Stomach (tissue), 9 donors: ENCODE measurements around the gene ARHGAP24. TPM values are rescaled to one million over a fixed set of nuclear protein-coding genes. Genes with fewer than 3 reads are reported as not detected.

ENCODE experiments used
- DNase-seq, 2 donors: peaks; one replicate each; pipeline versions ENCODE4 v3.0.0 to v3.0.0-alpha.2; 2013 to 2019
- H3K27ac ChIP-seq, 5 donors: fragments of 200-600 bp in 4 of 5; sonication (generic) in 4 of 5; one replicate each; pipeline ENCODE4 v1.5.1; 2013 to 2019; ENCODE audit warnings: mild to moderate bottlenecking in 1 of 5, moderate library complexity in 1 of 5
- H3K27me3 ChIP-seq, 3 donors: fragments of 200-600 bp; sonication (generic); one replicate each; pipeline ENCODE4 v1.5.1; 2017 to 2019; ENCODE audit warnings: mixed run types in 1 of 3
- H3K36me3 ChIP-seq, 4 donors: fragments of 200-600 bp; sonication (generic); 1 replicate in 3 of 4; 2 replicates in 1 of 4; pipeline ENCODE4 v1.5.1; 2016 to 2019
- H3K4me1 ChIP-seq, 4 donors: fragments of 200-600 bp; sonication (generic); one replicate each; pipeline ENCODE4 v1.5.1; 2016 to 2019
- H3K4me3 ChIP-seq, 4 donors: fragments of 200-600 bp; sonication (generic) in 3 of 4; one replicate each; pipeline ENCODE4 v1.5.1; 2016 to 2019; ENCODE audit warnings: mild to moderate bottlenecking in 1 of 4
- H3K9me3 ChIP-seq, 4 donors: fragments of 200-600 bp; sonication (generic); one replicate each; pipeline ENCODE4 v1.5.1; 2016 to 2019
- EP300 ChIP-seq: sonication (generic); formaldehyde crosslinking; IDR thresholded peaks from one replicate; pipeline ENCODE4 v1.6.1; 2017; ENCODE audit warnings: antibody characterized with exemption
- POLR2A ChIP-seq, 4 donors: fragments of 450-650 bp; IDR thresholded peaks; one replicate each; pipeline ENCODE4 v1.6.1; 2016; ENCODE audit warnings: antibody characterized with exemption in 4 of 4, control low read depth in 2 of 4, mild to moderate bottlenecking in 1 of 4, moderate library complexity in 1 of 4
- POLR2AphosphoS5 ChIP-seq, 3 donors: sonication (generic); formaldehyde crosslinking; IDR thresholded peaks; one replicate each; pipeline ENCODE4 v1.6.1; 2016; ENCODE audit warnings: antibody characterized with exemption in 3 of 3
- WGBS, 5 donors: extraction: QIAGEN DNeasy Blood & Tissue Kit in 3 of 5; methylation state at CpG; one replicate each; pipeline versions ENCODE4 v1.1.5 to v1.1.7; 2013 to 2018; 5-methylcytosine and 5-hydroxymethylcytosine counted together
- intact Hi-C: fragments of 100-400 bp; cut with DNase I; formaldehyde crosslinking; loops from one replicate; pipeline ENCODE4 v1.15.1; 2023; ENCODE audit warnings: low total_unique reads
- polyA plus RNA-seq, 3 donors: library from polyadenylated mRNA; stranded (reverse); fragments of 200-250 nt; gene quantifications; one replicate each; pipeline ENCODE4 v1.2.3, GENCODE V29; 2013
- total RNA-seq, 5 donors: library from RNA; depleted of rRNA; stranded (reverse); fragments of >200 nt; gene quantifications; one replicate each; pipeline versions ENCODE4 v1.1.0 to v1.2.3, GENCODE V29; 2014 to 2016
- TF ChIP-seq, protein P1 (sequence below), 7 experiments: fragments of 450-650 bp in 4 of 7; fragments of 200-600 bp in 3 of 7; sonication (generic) in 3 of 7; IDR thresholded peaks; one replicate each; pipeline ENCODE4 v1.5.1; 2016 to 2019; ENCODE audit warnings: antibody characterized with exemption in 7 of 7, control low read depth in 2 of 7, mild to moderate bottlenecking in 1 of 7
- donor health status: healthy with polysubstance abuse.
- donor health status: Bipolar disorder and iron deficiency.
- donor health status: healthy.

ARHGAP24 gene
- total and polyA plus RNA-seq, 8 donors, result 6.4 to 152 (median 33.5) TPM

DNA sequence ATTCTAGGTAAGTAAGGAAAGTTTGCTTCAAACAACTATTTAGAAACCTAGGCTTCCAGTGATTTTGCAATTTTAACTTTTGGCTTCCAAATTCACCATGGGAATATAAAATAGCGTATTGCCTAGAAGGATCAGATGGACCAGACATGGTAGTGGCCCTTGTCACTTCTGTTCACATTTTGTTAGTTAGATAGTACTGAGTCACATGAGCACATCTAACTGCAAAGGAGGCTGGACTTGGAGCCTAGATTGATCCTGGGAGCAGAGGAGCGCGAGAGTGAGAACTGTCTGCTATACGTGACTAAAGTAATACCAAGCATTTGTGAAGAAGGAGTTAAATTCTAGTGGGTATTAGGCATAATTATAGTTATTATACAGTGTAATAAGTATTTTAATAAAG, 102.4 kb downstream of the ARHGAP24 start:
- TF ChIP-seq POLR2AphosphoS5 (IDR thresholded peaks at IDR 0.05) (no peak), POLR2A (IDR thresholded peaks at IDR 0.05) (no peak), EP300 (no peak)
- TF ChIP-seq, protein P1, sequence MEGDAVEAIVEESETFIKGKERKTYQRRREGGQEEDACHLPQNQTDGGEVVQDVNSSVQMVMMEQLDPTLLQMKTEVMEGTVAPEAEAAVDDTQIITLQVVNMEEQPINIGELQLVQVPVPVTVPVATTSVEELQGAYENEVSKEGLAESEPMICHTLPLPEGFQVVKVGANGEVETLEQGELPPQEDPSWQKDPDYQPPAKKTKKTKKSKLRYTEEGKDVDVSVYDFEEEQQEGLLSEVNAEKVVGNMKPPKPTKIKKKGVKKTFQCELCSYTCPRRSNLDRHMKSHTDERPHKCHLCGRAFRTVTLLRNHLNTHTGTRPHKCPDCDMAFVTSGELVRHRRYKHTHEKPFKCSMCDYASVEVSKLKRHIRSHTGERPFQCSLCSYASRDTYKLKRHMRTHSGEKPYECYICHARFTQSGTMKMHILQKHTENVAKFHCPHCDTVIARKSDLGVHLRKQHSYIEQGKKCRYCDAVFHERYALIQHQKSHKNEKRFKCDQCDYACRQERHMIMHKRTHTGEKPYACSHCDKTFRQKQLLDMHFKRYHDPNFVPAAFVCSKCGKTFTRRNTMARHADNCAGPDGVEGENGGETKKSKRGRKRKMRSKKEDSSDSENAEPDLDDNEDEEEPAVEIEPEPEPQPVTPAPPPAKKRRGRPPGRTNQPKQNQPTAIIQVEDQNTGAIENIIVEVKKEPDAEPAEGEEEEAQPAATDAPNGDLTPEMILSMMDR (IDR thresholded peaks at IDR 0.05), result no peak
- H3K36me3 ChIP-seq, result peaks cover 0 to 3% (median 0%) of the 10 kb centered on the region in 4 donors
- no peak overlapping the region for H3K27ac ChIP-seq
- no peaks in the 10 kb centered on the region for H3K9me3 ChIP-seq
- H3K4me3 ChIP-seq, result no peak overlapping the region
- intact Hi-C loops, result no loop called here
- whole genome bisulfite sequencing, 5 donors, result 72 to 75% (median 74%) methylated on average over 4 of the region's 4 CpGs
- no peaks in the 10 kb centered on the region for H3K27me3 ChIP-seq
- no peak for DNase-seq
- no peaks in the 10 kb centered on the region for H3K4me1 ChIP-seq

DNA sequence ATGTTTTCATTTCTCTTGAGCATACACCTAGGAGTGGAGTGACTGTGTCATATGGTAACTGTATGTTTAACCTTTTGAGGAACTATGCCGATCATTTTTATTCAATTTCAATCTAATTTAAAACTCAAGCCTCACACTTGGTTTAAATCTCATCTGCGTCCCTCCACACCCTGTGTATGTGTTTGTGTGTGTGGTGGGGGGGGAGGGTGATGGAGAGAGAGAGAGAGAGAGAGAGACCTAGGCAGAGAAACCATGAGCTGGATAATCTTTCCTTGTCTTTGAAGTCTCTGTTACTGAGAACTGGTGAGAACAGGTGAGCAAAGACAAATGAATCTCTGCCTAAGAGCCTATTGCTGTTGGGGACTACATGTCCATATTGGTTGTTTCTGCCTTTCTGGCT, 105.0 kb downstream of the ARHGAP24 start:
- no peak overlapping the region for H3K4me3 ChIP-seq
- H3K9me3 ChIP-seq, result no peaks in the 10 kb centered on the region
- DNase-seq, result no peak
- no peaks in the 10 kb centered on the region for H3K27me3 ChIP-seq
- no peak overlapping the region for H3K27ac ChIP-seq
- TF ChIP-seq EP300 (no peak), POLR2A (IDR thresholded peaks at IDR 0.05) (no peak), POLR2AphosphoS5 (IDR thresholded peaks at IDR 0.05) (no peak)
- TF ChIP-seq, protein P1 (IDR thresholded peaks at IDR 0.05), result no peak
- intact Hi-C loops, result no loop called here
- no peaks in the 10 kb centered on the region for H3K36me3 ChIP-seq
- no peaks in the 10 kb centered on the region for H3K4me1 ChIP-seq
- WGBS, 5 donors, result 93 to 97% (median 96%) methylated on average over 2 of the region's 2 CpGs

DNA sequence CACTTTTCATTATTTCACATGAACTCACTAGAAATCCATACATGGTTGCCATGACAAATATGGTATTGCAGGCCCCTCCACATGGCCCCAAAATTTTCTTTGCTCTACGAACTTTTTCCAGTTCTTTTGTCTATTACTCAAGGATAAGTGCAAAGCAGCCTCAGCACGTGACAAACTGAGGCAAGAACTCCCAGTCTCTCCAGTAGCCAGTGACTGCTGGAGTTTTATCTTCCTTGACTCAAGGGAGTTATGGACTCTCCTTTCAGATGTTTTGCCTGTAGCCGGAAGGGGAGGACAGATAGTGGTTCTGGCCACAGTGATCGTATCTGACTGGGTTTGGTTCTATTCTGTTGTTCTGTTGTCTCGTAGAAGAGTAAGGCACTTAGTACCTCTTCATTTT, 105.5 kb downstream of the ARHGAP24 start:
- intact Hi-C loops, result no loop called here
- H3K4me3 ChIP-seq, result no peak overlapping the region
- TF ChIP-seq EP300 (no peak), POLR2A (IDR thresholded peaks at IDR 0.05) (no peak), POLR2AphosphoS5 (IDR thresholded peaks at IDR 0.05) (no peak)
- TF ChIP-seq, protein P1 (IDR thresholded peaks at IDR 0.05), result no peak

DNA sequence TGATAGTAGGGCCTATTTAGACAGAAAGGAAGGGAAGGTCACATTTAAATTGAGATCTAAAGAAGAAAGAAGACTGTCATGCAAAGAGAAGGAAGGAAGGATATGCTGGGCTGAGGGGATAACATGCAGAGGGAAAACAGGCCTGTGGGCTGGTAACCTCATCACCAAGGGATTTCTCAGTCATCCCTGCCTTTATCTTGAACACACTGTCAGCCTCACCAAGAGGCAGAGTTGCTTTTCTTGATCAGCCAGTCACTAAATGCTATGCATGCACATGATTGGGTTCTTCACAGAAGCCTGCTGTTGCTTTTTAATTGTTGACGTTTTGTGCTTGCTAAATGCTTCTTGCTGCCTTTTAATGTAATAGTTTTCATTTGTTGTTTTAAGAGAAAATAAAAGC, 113.0 kb downstream of the ARHGAP24 start:
- whole genome bisulfite sequencing, 5 donors, result 53 to 82% (median 70%) methylated on average over 1 of the region's 1 CpG
- H3K4me1 ChIP-seq, result no peaks in the 10 kb centered on the region
- intact Hi-C loops, result no loop called here
- no peak overlapping the region for H3K27ac ChIP-seq
- no peaks in the 10 kb centered on the region for H3K36me3 ChIP-seq
- no peaks in the 10 kb centered on the region for H3K27me3 ChIP-seq
- no peaks in the 10 kb centered on the region for H3K9me3 ChIP-seq
- TF ChIP-seq, protein P1 (IDR thresholded peaks at IDR 0.05), result no peak
- TF ChIP-seq EP300, result no peak
- no peak for TF ChIP-seq POLR2A (IDR thresholded peaks at IDR 0.05)
- TF ChIP-seq POLR2AphosphoS5 (IDR thresholded peaks at IDR 0.05), result no peak
- H3K4me3 ChIP-seq, result no peak overlapping the region
- no peak for DNase-seq

More for the DNA sequence above, 105.5 kb downstream of the ARHGAP24 start:
- no peaks in the 10 kb centered on the region for H3K27me3 ChIP-seq
- H3K4me1 ChIP-seq, result no peaks in the 10 kb centered on the region
- H3K27ac ChIP-seq, result no peak overlapping the region
- WGBS, 5 donors, result 83 to 96% (median 93%) methylated on average over 5 of the region's 5 CpGs
- no peaks in the 10 kb centered on the region for H3K36me3 ChIP-seq
- H3K9me3 ChIP-seq, result no peaks in the 10 kb centered on the region
- DNase-seq, result no peak
